DMS153 (cell line): ENCODE results near the gene CYP26B1.

Source experiments
- DNase-seq: peaks from one replicate; lab custom pipeline; 2025; lab: John Stamatoyannopoulos, UW

Gene CYP26B1

DNA sequence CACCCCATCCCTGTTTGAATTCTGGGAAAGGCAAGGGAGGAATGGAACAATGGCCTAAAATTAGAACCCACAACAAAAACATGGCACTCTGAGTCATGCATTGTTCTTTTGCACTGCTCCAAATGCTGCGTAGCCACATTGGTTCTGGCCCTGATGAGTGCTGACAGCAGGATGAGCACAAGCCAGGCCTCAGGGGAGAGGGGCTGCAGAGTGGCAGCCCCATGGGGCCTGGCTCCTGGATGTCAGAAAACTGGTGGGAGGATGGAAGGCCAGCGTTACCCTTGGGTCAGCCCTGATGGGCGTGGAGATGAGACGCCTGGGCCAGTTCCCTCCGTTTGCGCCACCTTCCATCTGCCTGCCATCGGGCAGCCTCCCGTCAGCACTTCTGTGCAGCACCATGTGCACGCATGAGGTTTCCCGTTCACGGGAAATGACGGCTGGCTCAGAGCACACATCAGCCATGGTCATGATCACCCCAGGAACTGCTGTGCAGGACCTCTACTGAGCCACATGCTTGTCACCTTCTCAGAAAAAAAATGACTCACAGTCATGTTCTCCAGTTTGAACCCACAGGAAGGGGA is 65.6 kb downstream of the CYP26B1 start:
- DNase-seq, result no peak

DNA sequence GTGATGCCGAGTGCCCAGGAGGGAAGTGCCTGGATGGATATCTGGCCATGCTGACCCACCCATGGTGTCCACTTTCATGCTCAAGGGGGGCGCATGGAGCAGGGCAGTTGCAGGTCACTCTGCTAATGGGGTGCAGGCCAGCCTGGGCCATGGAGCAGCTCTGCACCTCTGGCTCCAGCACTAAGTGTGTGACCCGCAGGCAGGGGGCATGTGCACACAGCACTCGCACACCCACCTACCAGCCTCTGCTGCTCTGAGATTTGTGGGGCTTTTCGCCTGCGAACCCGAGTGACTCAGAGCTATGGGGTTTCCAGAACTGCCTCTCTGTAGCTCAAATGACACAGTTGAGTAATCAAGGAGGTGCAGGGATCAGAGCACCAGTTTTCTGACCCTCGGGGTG is 66.2 kb downstream of the CYP26B1 start:
- DNase-seq, result no peak

DNA sequence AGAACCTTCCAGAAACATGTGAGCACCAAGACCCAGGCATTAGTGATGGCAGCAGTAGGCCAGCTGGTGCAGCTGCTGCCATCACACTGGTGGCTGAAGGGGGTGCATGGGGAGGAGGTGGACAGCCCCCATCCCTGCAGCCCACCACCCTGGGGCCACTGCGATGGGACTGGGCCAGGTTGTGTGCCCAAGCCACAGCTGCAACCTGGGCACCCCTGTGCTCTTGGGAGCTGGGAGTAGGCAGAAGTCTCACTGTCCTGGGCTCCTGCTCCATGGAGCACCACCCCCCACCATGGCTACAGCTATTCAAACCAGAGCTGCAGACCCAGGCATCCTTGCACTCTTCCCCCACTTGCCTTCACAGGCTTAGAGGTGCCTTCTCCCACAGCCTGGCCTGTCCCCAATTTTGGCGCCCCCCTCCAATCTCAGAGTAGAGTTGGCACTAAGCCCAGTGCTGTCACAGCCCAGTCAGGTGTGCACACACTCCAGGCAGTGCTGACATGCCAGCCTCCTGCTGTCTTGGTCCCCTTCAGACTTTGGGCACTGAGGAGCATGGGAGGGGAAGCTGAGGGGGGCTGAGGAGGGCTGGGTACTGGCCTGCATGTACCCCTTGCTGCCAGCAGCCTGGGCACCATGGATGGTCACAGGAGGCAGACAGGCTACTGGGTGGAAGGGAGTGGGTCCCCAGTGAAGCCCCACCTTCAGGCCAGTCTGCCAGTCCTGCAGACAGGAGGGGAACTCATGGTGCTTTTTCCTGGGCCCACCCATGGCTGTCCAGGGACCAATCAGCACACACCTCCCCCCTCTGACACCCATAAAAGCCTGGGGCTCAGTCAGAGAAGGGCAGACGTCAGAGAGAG is 67.1 kb downstream of the CYP26B1 start:
- no peak for DNase-seq
